ENCODE data around the gene A2M.

A2M gene

DNA sequence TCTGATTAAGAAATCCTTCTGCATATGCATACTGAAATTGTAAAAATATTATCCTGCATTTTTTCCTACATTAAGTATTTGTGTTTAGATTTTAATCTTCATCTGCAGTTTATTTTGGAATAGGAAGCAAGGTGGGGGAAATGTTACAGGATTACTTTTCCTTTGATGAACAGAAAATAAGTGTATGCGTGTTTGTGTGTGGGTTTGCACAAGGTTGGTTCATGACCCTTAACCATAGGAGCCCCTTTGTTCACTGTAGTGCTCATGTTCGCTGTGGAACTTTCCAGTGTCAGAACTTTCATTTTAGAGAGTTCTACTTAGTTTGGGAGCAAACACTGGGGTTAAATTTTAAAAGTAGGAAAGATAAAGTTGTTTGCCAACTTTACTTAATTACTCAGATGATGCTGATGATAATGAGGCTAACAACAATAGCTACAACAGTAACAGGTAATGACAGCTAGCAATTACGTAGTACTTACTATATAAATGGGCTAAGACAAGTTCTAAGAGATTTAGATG is 6.4 kb upstream of the A2M start:
- no peak for DNase-seq (ENCODE audit: low read depth)

DNA sequence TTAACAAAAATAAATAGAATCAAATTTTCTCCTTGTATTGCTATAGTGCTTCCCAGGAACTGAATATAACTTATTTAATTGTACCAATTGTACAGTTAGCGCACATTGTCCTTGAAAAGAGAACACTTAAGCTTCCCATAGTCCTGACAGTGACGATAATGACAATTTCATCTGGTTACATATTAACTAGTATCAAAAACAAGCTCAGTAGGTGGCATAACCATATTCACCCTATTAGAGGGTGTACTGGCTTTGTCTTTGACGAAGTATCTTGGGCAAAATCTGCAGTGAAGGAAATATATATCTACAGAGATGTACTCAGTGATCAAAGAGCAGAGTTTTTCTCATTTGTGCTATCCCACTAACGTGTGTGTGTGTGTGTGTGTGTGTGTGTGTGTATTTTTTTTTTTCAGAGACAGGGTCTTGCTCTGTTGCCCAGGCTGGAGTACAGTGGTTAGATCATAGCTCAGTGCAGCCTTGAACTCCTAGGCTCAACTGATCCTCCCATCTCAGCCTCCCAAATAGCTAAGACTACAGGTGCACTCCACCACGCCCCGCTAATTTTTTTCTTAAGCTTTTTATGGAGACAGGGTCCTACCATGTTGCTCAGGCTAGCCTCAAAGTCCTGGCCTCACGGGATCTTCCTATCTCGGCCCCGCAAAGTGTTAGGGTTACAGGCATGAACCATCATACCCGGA is 4.9 kb upstream of the A2M start:
- DNase-seq (ENCODE audit: low read depth): no peak

- no peak for DNase-seq (ENCODE audit: low read depth)
Measured at GRCh38 chr12:9118158-9118557, 2.4 kb upstream of the A2M start.

- DNase-seq (ENCODE audit: low read depth): no peak
Measured at GRCh38 chr12:9114946-9115345, 773 bp downstream of the A2M start.

DNA sequence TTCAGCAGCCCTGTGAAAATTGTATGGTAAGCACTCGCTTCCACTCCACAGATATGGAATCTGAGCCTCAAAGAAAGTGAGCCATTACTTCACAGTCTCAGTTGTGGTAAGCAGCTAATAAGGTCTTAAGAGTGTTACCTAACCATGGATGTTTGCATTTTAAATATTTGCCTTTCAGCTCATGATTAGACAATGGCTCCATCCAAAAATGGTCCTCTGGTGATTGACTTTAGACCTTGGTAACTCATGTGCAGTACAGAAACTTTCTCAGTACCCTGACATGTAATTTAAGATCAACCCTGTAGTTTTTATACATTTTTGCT is 1.8 kb downstream of the A2M start:
- no peak for DNase-seq (ENCODE audit: low read depth)

DNA sequence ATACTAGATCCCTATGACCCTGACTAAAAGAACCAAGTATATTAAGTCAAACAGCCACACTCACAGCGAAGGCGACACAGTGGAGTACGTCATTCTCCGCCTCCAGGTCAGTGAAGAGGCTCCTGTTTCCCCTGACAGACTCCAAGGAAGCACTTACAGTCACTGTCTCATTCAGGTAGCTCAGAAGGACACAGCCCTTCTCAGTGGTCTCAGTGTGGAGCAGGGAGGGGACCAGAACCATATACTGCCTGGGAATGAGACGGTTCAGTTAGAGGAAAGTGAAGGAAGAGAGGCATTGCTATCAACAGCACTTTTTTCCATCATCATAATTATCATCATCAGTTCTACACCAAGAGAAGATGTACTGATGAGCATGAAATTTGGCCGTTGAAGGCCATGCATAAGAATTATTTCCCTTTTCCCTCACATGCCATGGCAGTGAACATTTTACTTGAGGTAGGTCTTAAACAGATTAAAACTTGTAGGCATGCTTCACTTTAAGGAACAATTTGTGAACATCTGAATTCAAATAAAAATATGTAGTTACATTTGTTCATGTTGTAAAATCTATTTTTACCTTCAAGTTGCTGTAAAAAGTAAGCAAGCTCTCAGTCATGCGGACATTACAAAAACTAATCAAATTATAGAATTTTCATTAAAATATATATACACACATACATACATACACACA is 2.3 kb downstream of the A2M start:
- DNase-seq (ENCODE audit: low read depth): no peak

GRCh38 chr12:9112076-9112853 is 3.5 kb downstream of the A2M start:
- DNase-seq (ENCODE audit: low read depth): no peak

- no peak for DNase-seq (ENCODE audit: low read depth)
Measured at GRCh38 chr12:9111525-9111924, 4.2 kb downstream of the A2M start.

- DNase-seq (ENCODE audit: low read depth): no peak
Measured at GRCh38 chr12:9109737-9110491, 5.8 kb downstream of the A2M start.

GRCh38 chr12:9109213-9109522 is 6.6 kb downstream of the A2M start:
- DNase-seq (ENCODE audit: low read depth): no peak

GRCh38 chr12:9108504-9109212 is 7.1 kb downstream of the A2M start:
- DNase-seq (ENCODE audit: low read depth): no peak

GRCh38 chr12:9107542-9107873 is 8.2 kb downstream of the A2M start:
- no peak for DNase-seq (ENCODE audit: low read depth)

- DNase-seq (ENCODE audit: low read depth): no peak
Measured at GRCh38 chr12:9106610-9107541, 8.8 kb downstream of the A2M start.

GRCh38 chr12:9106067-9106466 is 9.7 kb downstream of the A2M start:
- DNase-seq (ENCODE audit: low read depth): no peak

GRCh38 chr12:9104767-9105423 is 10.8 kb downstream of the A2M start:
- no peak for DNase-seq (ENCODE audit: low read depth)

DNA sequence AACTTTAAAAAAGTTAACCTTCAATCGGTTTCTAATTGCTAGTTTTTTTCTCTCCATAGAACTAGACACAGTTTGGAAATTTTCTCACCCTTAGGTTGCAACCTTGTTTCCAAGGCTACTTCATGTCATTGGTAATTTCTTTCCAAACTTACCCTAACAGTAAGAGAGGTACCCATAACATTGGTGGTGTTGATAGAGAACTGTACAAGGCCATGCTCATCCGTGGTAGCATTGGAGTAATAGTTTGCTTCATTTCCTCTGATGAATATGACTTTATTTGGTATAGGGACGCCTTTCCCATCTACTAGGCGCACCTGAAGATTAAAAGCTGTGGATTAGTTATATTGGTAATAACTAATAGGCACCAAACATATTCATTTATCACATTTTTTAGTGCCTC is 11.6 kb downstream of the A2M start:
- DNase-seq (ENCODE audit: low read depth): no peak

DNA sequence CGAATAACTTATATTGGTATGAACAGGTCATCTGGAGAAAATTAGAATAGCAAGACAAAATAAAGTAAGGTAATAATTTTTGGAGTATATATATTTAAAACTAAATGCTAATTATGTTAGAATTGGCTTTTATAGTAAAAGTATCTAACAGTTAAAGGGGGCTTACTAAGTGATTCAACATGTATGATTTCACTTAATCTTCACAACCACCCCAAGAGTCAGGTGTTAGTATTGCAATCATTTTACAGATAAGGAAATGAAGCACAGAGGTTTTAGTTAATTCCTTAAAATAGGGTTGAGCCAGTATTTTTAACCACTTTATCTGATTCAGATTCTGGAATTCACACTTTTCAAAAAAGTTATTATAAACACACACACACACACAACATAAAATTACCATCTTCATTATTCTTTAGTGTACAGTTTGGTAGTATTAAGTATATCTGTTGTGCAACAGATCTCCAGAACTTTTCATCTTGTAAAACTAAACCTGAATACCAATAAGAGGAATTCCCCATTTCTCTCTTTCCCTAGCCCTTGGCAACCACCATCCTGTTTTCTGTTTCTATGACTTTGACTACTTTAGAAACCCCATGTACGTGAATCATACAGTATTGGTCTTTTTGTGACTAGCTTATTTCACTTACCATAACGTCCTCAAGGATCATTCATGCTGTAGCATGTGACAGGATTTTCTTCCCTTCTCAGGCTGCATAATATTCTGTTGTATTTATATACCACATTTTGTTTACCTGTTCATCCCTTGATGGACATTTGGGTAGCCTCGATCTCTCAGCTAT is 12.5 kb downstream of the A2M start:
- DNase-seq (ENCODE audit: low read depth): no peak

- no peak for DNase-seq (ENCODE audit: low read depth)
Measured at GRCh38 chr12:9101018-9101687, 14.6 kb downstream of the A2M start.

All from iris pigment epithelial cell (primary cell).